ENCODE data around the gene MYLK4.

GRCh38 chr6:2622671-2623070 lies 128.1 kb downstream of the MYLK4 start:
- TF ChIP-seq CTCF (IDR thresholded peaks at IDR 0.05 in 4 of 5, conservative IDR thresholded peaks at IDR 0.05 in 1 of 5) (no peak), POLR2A (IDR thresholded peaks at IDR 0.05) (no peak)

Measured in gastrocnemius medialis (tissue), 4 donors.